Muscle layer of duodenum (tissue), 2 donors: ENCODE data around the gene LDLRAD4.

Experiments
- H3K27ac ChIP-seq: one replicate; pipeline ENCODE4 v1.7.0; 2013; ENCODE audit warnings: mild to moderate bottlenecking, low read length
- H3K27me3 ChIP-seq: one replicate; pipeline ENCODE4 v1.7.0; 2013; ENCODE audit warnings: low read depth, mild to moderate bottlenecking, control low read depth, low read length
- H3K36me3 ChIP-seq, 2 donors: one replicate each; pipeline ENCODE4 v1.7.0; 2013; ENCODE audit warnings: low read length in 2 of 2, control low read depth in 1 of 2, mild to moderate bottlenecking in 1 of 2; ENCODE audit not compliant: insufficient read depth in 2 of 2, control insufficient read depth in 1 of 2
- H3K4me1 ChIP-seq, 2 donors: one replicate each; pipeline ENCODE4 v1.7.0; 2013; ENCODE audit warnings: low read length in 2 of 2, mild to moderate bottlenecking in 2 of 2, control low read depth in 1 of 2, moderate library complexity in 1 of 2; ENCODE audit not compliant: insufficient read depth in 2 of 2, control insufficient read depth in 1 of 2
- H3K4me3 ChIP-seq, 2 donors: one replicate each; pipeline ENCODE4 v1.7.0; 2013; ENCODE audit warnings: low read length in 2 of 2, low read depth in 1 of 2, mild to moderate bottlenecking in 1 of 2
- H3K9me3 ChIP-seq, 2 donors: one replicate each; pipeline ENCODE4 v1.7.0; 2013; ENCODE audit warnings: low read length in 2 of 2, control low read depth in 1 of 2, mild to moderate bottlenecking in 1 of 2; ENCODE audit not compliant: control insufficient read depth in 1 of 2
- donor health status: healthy.

Gene LDLRAD4

DNA sequence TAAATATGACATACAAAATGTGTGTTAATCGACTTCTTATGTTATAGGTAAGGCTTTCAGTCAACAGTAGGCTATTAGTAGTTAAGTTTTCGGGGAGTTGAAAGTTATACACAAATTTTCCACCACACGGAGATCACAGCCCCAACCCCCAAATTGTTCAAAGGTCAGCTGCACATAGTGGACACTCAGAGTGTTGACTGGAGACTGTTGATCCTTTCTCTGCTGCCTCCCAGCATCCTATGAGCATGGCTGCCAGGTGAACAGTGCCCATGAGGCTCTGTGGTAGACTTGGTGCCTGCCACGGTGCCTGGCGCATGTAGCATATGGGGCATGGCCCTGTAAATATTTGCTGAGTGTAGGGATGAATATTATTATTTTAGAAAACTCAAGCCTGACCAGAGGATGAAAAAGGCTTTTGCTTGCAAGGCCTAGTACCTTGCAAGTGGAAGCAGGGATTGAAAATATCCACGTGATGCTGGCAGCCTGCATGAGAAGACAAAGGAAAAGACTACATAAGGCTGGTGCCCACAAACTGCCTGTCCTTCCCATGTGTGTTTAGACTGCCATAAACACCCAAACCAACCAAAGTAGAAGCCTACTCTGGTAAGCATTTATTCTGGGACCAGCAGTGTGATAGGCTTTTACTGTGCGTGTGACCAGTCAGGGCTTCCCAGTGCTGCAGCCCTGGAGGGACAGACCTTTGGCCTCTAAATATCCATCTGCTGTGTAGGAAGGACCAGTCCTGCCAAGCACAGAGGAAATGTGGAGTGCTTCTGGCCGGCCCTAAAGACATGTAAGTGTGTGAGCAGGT, 226.1 kb downstream of the LDLRAD4 start:
- peaks cover 0 to 7% of the 10 kb centered on the region in 2 donors for H3K4me1 ChIP-seq
- no peak overlapping the region for H3K4me3 ChIP-seq
- no peaks in the 10 kb centered on the region for H3K9me3 ChIP-seq
- no peaks in the 10 kb centered on the region for H3K36me3 ChIP-seq
- no peak overlapping the region for H3K27ac ChIP-seq
- no peaks in the 10 kb centered on the region for H3K27me3 ChIP-seq

DNA sequence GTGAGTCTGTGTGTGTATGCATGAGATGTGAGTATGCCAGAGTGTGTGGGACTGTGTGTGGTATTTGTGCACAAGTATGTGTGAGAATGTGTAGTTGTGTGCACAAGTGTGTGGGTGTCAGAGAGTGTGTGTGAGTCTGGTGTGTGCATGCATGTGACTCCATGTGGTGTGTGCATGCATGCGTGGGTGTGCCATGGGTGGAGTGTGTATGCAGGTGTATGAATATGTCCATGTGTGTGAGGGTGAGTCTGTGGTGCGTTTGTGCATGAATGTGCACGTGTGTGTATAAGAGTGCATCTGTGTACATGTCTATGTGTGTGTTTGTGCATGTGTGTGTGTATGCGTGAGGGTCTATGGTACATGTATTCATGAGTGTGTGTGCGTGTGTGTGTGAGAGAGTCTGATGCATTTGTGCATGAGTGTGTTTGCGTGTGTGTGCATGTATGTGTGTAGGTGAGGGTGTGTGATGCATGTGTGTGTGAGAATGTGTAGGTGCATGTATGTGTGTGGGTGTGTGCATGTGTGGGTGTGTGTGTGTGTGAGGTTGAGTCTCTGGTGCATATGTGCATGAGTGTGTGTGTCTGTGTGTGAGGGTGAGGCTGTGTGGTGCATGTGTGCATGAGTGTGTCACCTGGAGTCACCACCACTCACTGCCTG, 226.8 kb downstream of the LDLRAD4 start:
- Histone ChIP-seq H3K4me3 (no peak overlapping the region), H3K27me3 (no peaks in the 10 kb centered on the region), H3K27ac (no peak overlapping the region), H3K36me3 (no peaks in the 10 kb centered on the region), H3K4me1 (peaks cover 0 to 7% of the 10 kb centered on the region in 2 donors), H3K9me3 (no peaks in the 10 kb centered on the region)

DNA sequence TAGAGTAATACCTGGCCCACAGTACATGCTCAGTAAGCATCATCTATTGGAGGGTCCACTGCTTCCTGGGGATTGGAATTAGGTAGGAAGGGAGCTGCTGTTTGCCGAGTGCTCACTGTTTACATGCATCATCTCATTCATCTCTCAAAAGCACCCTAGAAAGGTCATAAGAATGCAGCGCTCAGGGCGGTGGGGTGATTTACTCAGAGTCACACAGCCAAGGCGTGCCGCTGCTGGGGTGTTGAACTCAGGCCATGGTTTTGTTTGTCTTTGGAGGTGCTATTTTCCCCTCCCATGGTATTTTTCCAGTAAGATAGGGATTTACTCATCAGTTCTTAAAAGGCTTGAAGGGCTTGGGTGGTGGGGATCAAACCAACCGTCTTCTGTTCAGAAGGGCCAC, 227.5 kb downstream of the LDLRAD4 start:
- Histone ChIP-seq H3K4me3 (no peak overlapping the region), H3K36me3 (no peaks in the 10 kb centered on the region), H3K4me1 (peaks cover 0 to 7% of the 10 kb centered on the region in 2 donors), H3K27ac (no peak overlapping the region), H3K27me3 (no peaks in the 10 kb centered on the region), H3K9me3 (no peaks in the 10 kb centered on the region)

DNA sequence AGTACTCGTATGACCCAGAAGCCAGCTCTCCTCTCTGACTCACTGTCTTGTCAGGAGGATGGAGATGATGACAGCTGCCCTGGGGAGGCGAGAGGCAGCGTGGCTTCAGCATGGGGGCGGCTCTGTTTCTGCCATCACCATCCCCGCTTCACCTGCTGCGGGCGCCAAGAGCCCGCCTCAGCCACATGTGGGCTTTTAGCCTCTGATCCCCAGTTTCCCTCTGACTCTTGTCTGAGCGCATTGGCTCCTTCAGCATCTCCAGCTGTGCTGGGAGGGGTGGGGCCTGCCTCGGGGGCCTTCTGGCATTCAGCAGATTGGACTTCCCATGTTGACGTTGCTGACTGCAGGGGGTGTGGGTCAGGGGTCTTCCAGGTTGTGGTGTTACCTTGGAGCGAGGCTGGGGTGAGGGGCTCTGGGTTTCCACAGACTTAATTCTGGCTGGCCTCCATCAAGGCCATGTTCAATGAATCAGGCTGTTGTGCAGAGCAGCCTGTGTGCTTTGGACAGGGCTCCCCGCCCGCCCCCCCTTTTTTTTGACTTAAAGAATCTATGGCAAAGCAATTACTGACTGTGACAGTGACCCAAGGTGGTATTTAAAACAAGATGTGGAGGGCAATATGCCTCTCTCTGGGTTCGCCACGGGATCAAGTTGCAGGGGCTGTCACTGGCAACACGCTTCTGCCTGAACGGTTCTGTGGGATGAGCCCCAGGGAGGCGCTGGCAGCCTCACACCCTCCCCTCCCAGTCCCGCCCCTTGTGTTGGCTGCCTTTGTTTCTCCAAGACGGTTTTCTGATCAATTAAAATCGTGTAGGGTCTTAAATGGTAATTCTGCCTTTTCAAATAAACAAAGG, 228.3 kb downstream of the LDLRAD4 start:
- Histone ChIP-seq H3K27ac (no peak overlapping the region), H3K36me3 (no peaks in the 10 kb centered on the region), H3K9me3 (no peaks in the 10 kb centered on the region), H3K4me1 (peaks cover 0 to 10% of the 10 kb centered on the region in 2 donors), H3K27me3 (no peaks in the 10 kb centered on the region), H3K4me3 (peak overlapping the region in 1 of 2 donors; percentile 37)

DNA sequence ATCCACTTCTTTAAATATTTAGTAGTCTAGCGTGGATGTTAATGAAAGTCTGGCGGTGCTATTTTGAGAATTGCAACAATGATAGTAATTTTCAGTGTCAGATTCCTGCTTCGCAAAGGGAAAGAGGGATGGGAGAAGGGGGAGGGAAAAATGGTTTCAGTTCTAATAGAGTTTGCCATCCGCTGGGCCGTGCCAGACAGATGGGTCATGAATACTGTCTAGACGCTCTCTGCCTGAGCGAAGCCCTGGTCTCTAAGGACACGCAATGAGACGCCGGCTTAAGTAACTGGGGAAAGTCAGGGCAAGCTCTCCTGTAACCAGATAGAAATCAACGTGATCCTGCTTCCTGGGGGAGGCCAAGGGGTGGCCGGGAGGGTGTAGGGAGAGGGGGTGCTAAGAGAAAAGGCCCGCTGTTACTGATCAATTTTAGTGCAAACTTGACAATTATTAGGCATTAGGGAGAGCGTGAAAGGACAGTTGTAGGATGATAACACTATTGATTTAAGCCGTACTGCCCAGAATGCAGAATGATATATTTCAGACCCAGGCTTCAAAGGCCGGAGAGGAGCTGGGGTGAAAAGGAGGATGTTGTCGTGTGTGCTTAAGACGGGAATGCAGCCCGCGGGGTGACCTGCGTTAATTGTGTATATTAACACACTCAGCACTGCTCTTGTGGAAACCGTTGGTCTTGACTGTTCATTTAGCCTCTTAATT, 229.2 kb downstream of the LDLRAD4 start:
- H3K27ac ChIP-seq, result no peak overlapping the region
- H3K4me3 ChIP-seq, result peak overlapping the region in 1 of 2 donors; percentile 37
- H3K27me3 ChIP-seq, result no peaks in the 10 kb centered on the region
- H3K4me1 ChIP-seq, result peaks cover 0 to 19% of the 10 kb centered on the region in 2 donors
- H3K36me3 ChIP-seq, result no peaks in the 10 kb centered on the region
- no peaks in the 10 kb centered on the region for H3K9me3 ChIP-seq

DNA sequence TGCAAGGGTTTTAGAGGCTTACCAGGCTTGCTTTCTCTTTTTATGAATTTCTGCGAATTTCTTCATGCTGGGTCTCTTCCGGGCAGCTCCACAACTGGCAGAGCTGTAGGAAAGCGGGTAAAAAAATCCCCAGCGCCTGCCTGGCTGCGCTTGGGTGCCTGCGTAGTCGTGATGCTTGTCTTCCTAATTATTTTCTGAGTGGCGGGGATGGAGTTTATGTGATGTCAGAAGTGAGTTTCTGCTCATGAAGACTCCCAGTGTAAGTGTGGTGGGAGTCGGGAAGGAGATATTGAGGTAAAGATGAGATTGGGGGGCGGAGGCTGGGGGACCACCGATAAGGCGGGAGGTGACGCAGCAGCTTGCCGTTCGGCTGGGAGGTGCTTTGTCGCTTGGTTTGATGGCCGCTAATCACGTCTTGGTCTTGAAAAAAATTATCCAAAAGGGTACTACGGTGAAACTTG, 229.8 kb downstream of the LDLRAD4 start:
- no peaks in the 10 kb centered on the region for H3K27me3 ChIP-seq
- H3K27ac ChIP-seq, result no peak overlapping the region
- H3K4me3 ChIP-seq, result peak overlapping the region in 1 of 2 donors; percentile 37
- H3K4me1 ChIP-seq, result peaks cover 0 to 20% of the 10 kb centered on the region in 2 donors
- no peaks in the 10 kb centered on the region for H3K36me3 ChIP-seq
- no peaks in the 10 kb centered on the region for H3K9me3 ChIP-seq

DNA sequence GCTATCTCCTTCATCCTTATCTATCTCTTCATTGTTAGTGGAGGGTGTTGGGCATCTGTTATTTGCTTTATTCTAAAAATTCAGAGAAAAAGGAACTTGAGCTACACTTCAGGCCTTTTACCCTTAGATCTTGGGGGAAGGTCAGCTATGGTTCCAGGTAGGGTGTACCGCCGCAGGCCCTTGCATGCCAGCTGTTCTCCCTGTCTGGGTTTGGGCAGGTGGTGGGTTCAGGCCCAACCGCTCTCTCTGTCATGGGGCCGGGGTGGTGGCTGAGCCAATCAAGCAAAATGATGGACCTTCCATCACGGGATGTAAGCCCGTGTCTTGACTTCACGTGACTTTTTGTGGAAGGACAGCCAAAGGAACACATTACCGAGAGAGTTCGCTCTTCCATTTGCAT, 231.1 kb downstream of the LDLRAD4 start:
- Histone ChIP-seq H3K9me3 (no peaks in the 10 kb centered on the region), H3K4me1 (peaks cover 0 to 20% of the 10 kb centered on the region in 2 donors), H3K36me3 (no peaks in the 10 kb centered on the region), H3K4me3 (no peak overlapping the region), H3K27me3 (no peaks in the 10 kb centered on the region), H3K27ac (no peak overlapping the region)

DNA sequence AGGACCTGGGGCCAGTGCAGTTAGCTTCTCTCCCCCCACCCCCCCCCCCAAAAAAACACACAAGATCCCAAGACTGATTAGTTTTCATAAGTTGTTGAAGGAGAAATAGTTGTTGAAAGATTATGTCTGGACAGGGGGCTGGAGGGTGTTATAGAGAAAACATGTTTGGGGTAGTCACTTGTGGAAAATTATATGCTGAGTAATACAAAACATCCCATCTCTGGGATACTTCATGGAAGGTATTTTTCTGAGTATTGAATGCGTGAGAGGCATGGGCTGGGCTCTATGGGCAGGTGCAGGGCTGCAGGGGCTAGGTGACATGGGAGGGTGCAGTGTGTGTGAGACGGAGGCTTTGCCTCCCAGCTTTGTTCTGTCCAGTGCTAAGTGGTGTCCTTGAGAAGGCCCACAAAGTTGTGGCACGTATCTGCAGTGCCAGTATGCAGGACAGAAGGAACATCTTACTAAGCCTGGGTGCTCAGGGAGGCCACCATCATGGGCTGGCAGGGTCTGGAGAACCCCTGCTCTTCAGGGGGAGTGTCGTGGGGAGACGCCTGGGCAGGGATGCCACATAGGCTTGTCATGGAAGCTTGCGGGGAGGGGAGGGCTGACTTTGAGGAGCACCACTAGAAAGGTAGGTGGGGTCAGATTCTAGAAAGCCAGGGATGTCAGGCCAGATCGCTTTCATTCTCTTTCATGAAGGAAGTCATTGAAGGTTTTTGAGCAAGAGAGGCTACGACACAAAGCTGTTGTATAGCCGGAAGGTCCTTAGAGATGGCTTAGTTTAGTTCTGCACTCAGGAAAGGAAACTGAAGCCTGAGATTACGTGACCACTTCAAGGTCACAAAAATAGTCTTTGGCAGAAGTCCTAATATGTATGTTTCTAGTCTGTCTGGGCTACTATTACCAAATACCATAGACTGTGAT, 232.0 kb downstream of the LDLRAD4 start:
- H3K4me3 ChIP-seq, result no peak overlapping the region
- H3K4me1 ChIP-seq, result peaks cover 0 to 20% of the 10 kb centered on the region in 2 donors
- no peaks in the 10 kb centered on the region for H3K36me3 ChIP-seq
- H3K27ac ChIP-seq, result no peak overlapping the region
- H3K27me3 ChIP-seq, result no peaks in the 10 kb centered on the region
- no peaks in the 10 kb centered on the region for H3K9me3 ChIP-seq

DNA sequence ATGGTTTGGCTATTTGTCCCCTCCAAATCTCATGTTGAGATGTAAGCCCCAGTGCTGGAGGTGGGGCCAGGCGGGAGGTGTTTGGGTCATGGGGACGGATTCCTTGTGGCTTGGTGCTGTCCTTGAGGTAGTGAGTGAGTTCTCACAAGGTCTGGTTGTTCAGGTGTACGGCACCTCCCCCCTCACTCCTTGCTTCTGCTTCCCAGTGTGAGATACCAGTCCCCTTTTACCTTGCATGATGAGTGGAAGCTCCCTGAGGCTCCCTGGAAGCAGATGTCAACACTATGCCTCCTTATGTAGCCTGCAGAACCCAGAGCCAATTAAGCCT, 232.6 kb downstream of the LDLRAD4 start:
- peaks cover 0 to 20% of the 10 kb centered on the region in 2 donors for H3K4me1 ChIP-seq
- no peaks in the 10 kb centered on the region for H3K27me3 ChIP-seq
- no peak overlapping the region for H3K4me3 ChIP-seq
- H3K36me3 ChIP-seq, result no peaks in the 10 kb centered on the region
- H3K9me3 ChIP-seq, result no peaks in the 10 kb centered on the region
- no peak overlapping the region for H3K27ac ChIP-seq

DNA sequence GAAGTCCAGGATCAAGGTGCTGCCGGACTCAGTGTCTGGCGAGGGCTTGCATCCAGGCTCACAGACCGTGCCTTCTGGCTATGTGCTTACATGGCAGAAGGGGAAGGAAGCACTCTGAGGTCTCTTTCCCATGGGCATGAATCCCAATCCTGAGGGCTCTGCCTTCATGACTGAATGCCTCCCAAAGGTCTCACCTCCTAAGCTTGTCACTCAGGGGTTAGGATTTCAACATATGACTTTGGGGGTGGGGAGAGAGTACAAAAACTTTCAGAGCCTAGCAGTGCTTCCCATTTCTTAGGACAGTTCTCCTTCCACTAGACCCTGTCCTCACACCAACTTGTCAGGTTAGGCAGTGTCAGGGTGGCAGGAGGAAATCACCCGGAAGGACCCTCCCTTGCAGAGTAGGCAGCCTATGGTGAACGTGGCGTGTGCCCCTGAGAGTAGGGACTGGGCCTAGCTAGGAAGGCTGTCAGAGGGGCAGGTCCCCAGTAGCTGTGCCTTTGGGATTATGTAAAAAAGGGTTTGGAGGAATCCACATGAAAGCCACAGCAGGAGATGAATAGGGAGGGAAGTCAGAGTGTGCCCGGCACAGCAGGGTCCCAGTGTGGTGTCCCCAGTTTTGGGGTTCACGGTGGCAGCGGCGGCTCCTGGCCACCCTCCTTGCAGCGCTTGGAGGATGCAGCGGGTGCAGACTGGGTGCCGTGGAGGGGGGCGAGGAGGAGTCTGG, 233.3 kb downstream of the LDLRAD4 start:
- H3K27ac ChIP-seq, result no peak overlapping the region
- H3K4me1 ChIP-seq, result peaks cover 0 to 20% of the 10 kb centered on the region in 2 donors
- H3K36me3 ChIP-seq, result no peaks in the 10 kb centered on the region
- no peak overlapping the region for H3K4me3 ChIP-seq
- no peaks in the 10 kb centered on the region for H3K27me3 ChIP-seq
- H3K9me3 ChIP-seq, result no peaks in the 10 kb centered on the region
